Ascending aorta (tissue), 2 donors: Measurements from ENCODE around the gene CELSR1. TPM values are rescaled to one million over a fixed set of nuclear protein-coding genes. Genes with fewer than 3 reads are reported as not detected.

Experiments
- DNase-seq, 2 donors: peaks; one replicate each; pipeline ENCODE4 v3.0.0-alpha.2; 2019; ENCODE audit warnings: low spot score in 2 of 2
- H3K27ac ChIP-seq, 2 donors: fragments of 200-600 bp; sonication (generic); one replicate each; pipeline ENCODE4 v1.5.1; 2016 to 2017; ENCODE audit warnings: mild to moderate bottlenecking in 1 of 2
- H3K27me3 ChIP-seq: fragments of 200-600 bp; sonication (generic); one replicate; pipeline ENCODE4 v1.5.1; 2017
- H3K36me3 ChIP-seq, 2 donors: fragments of 200-600 bp; sonication (generic); one replicate each; pipeline ENCODE4 v1.5.1; 2016
- H3K4me1 ChIP-seq, 2 donors: fragments of 200-600 bp; sonication (generic); one replicate each; pipeline ENCODE4 v1.5.1; 2016 to 2017; ENCODE audit warnings: mild to moderate bottlenecking in 1 of 2
- H3K4me3 ChIP-seq, 2 donors: fragments of 200-600 bp; sonication (generic); one replicate each; pipeline ENCODE4 v1.5.1; 2016 to 2017; ENCODE audit warnings: mild to moderate bottlenecking in 1 of 2
- H3K9me3 ChIP-seq, 2 donors: fragments of 200-600 bp; sonication (generic); one replicate each; pipeline ENCODE4 v1.5.1; 2016
- CTCF ChIP-seq, 3 experiments: fragments of 200-600 bp in 2 of 3; fragments of 450-650 bp in 1 of 3; sonication (generic) in 2 of 3; IDR thresholded peaks; one replicate each; pipeline ENCODE4 v1.5.1; 2016 to 2019; ENCODE audit warnings: antibody characterized with exemption in 3 of 3, mild to moderate bottlenecking in 1 of 3, moderate library complexity in 1 of 3
- intact Hi-C: fragments of 100-400 bp; cut with DNase I; formaldehyde crosslinking; loops from one replicate; pipeline ENCODE4 v1.15.1; 2023
- total RNA-seq: library from RNA; depleted of rRNA; stranded (reverse); fragments of >200 nt; gene quantifications from one replicate; pipeline ENCODE4 v1.1.0, GENCODE V29; 2016

The CELSR1 gene
- total RNA-seq, 1 donor from 2014 or later = 10.5 TPM

GRCh38 chr22:46331496-46331895, 205.9 kb downstream of the CELSR1 start:
- Histone ChIP-seq H3K4me3 (no peak overlapping the region), H3K36me3 (no peaks in the 10 kb centered on the region), H3K4me1 (peaks cover 0 to under 1% of the 10 kb centered on the region in 2 donors), H3K27ac (no peak overlapping the region), H3K27me3 (no peaks in the 10 kb centered on the region), H3K9me3 (no peaks in the 10 kb centered on the region)
- DNase-seq = no peak
- intact Hi-C loops = loop anchor here (10.0 kb wide), 1 partner anchor 67 kb away; the partner anchor contains the start of genes PKDREJ and TTC38
- TF ChIP-seq CTCF (IDR thresholded peaks at IDR 0.05) = no peak

DNA sequence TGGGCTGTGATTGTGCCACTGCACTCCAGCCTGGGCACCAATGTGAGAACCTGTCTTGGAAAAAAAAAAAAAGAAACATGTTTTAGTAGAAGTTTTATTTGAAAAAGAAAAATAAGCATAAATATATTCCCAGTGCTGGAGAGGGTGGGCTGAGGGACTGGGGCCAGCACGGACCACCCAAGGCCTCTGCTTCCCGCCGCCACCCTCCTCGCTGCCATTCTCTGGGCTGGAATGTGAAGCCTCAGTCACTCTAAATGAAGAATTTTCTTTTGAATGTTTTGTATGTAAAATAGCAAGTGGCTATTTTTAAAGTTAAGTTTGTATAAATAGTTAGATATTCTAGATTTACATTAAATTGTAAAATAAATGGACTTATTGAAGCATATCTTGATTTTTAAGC, 207.0 kb downstream of the CELSR1 start:
- intact Hi-C loops = loop anchor here (10.0 kb wide), 1 partner anchor 66 kb away; the partner anchor contains the start of genes PKDREJ and TTC38
- no peak for DNase-seq
- no peaks in the 10 kb centered on the region for H3K4me1 ChIP-seq

DNA sequence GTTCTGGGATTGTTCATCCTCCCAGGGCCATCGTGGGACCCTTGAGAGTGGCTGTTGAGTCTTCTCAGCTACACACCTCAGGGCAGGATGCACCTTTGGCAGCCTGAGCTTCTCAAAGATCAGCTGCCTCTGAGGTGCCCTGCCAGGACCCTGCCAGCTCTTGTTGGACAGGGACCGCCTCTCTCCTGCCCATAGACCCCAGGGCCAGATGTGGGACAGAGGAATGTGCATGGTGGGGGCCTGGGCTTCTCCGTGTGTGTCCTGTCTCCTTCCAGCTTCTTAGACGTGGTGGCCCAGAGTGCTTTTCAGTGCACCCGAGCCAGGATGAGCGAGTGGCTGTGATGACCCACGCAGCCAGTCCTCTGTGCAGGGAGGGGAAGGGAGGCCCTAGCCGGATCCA, 207.8 kb downstream of the CELSR1 start:
- Histone ChIP-seq H3K4me1 (no peaks in the 10 kb centered on the region), H3K4me3 (no peak overlapping the region), H3K9me3 (no peaks in the 10 kb centered on the region), H3K27me3 (no peaks in the 10 kb centered on the region), H3K36me3 (no peaks in the 10 kb centered on the region), H3K27ac (no peak overlapping the region)
- TF ChIP-seq CTCF (IDR thresholded peaks at IDR 0.05) = no peak
- DNase-seq = no peak
- intact Hi-C loops = loop anchor here (10.0 kb wide), 1 partner anchor 65 kb away; the partner anchor contains the start of genes PKDREJ and TTC38

More for the DNA sequence above, 207.0 kb downstream of the CELSR1 start:
- Histone ChIP-seq H3K9me3 (no peaks in the 10 kb centered on the region), H3K27ac (no peak overlapping the region), H3K27me3 (no peaks in the 10 kb centered on the region), H3K36me3 (no peaks in the 10 kb centered on the region), H3K4me3 (no peak overlapping the region)
- TF ChIP-seq CTCF (IDR thresholded peaks at IDR 0.05) = no peak

GRCh38 chr22:46328797-46329196, 208.6 kb downstream of the CELSR1 start:
- Histone ChIP-seq H3K4me1 (no peaks in the 10 kb centered on the region), H3K27ac (no peak overlapping the region), H3K9me3 (no peaks in the 10 kb centered on the region), H3K27me3 (no peaks in the 10 kb centered on the region), H3K36me3 (no peaks in the 10 kb centered on the region), H3K4me3 (no peak overlapping the region)
- DNase-seq = no peak
- intact Hi-C loops = no loop called here
- TF ChIP-seq CTCF (IDR thresholded peaks at IDR 0.05) = no peak

GRCh38 chr22:46327691-46328465, 209.5 kb downstream of the CELSR1 start:
- no peaks in the 10 kb centered on the region for H3K4me1 ChIP-seq
- intact Hi-C loops = no loop called here
- no peak overlapping the region for H3K4me3 ChIP-seq
- no peak for TF ChIP-seq CTCF (IDR thresholded peaks at IDR 0.05)
- H3K27ac ChIP-seq = no peak overlapping the region
- no peaks in the 10 kb centered on the region for H3K27me3 ChIP-seq
- no peaks in the 10 kb centered on the region for H3K36me3 ChIP-seq
- DNase-seq = no peak
- H3K9me3 ChIP-seq = no peaks in the 10 kb centered on the region
